Nephron (organoid): ENCODE data around the gene TMEM231.
A peak's percentile ranks its signal among the peaks of the same experiment; 100 is the strongest.

Experiments used
- H3K27ac Mint-ChIP-seq, 3 experiments: 2 replicates each; pipeline ENCODE4 v1.8.0; 2020; ENCODE audit warnings: mixed read lengths in 3 of 3, mild to moderate bottlenecking in 2 of 3, moderate library complexity in 1 of 3
- H3K27me3 Mint-ChIP-seq: 2 replicates; pipeline ENCODE4 v1.8.0; 2021; ENCODE audit warnings: low read depth, mild to moderate bottlenecking, moderate library complexity, mixed read lengths
- H3K36me3 Mint-ChIP-seq: 2 replicates; pipeline ENCODE4 v1.8.0; 2020; ENCODE audit warnings: low read depth, mixed read lengths
- H3K4me1 Mint-ChIP-seq: 2 replicates; pipeline ENCODE4 v1.8.0; 2020; ENCODE audit warnings: mixed read lengths
- H3K4me3 Mint-ChIP-seq, 3 experiments: 2 replicates each; pipeline ENCODE4 v1.8.0; 2020; ENCODE audit warnings: mild to moderate bottlenecking in 3 of 3, mixed read lengths in 3 of 3, moderate library complexity in 2 of 3
- H3K9me3 Mint-ChIP-seq: 2 replicates; pipeline ENCODE4 v1.8.0; 2020; ENCODE audit warnings: mixed read lengths
- TF ChIP-seq, protein P1 (sequence below), 3 experiments: fragments of 200-600 bp; sonication (generic); IDR thresholded peaks; one replicate each; pipeline ENCODE4 v1.5.0; 2021; ENCODE audit warnings: antibody characterized with exemption in 3 of 3; ENCODE audit not compliant: unreplicated experiment in 3 of 3

TMEM231 gene

DNA sequence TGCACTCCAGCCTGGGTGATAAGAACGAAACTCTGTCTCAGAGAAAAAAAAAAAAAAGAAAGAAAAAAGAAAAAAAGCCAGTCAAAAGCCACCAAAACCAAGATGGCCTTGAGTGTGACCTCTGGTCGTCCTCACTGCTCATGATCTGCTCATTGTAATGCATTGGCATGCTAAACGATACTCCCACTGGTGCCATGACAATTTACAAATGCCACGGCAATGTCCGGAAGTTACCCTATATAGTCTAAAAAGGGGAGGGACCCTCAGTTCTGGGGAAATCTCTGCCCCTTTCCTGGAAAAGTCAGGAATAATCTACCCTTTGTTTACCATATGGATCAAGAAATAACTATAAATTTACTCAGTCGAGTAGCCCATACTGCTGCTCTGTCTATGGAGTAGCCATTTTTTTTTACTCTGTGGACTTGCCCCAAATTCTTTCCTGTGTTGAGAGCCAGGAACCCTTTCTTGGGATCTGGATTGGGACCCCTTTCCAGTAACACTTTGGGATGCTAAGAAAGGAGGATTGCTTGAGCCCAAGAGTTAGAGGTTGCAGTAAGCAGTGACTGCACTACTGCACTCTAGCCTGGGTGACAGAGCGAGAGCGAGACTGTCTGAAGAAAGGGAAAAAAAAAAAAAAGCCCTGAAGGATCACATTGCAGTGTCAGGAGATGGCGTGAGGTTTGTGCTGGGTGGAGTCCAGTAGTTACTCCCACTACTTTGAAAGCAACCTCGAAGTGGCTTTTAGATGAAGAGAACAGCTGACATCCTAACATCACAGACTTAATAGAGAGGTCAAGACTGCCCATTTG, 3.7 kb upstream of the TMEM231 start:
- Mint-ChIP-seq H3K27ac (peak overlapping the region; percentile 80 to 90 (median 87)), H3K4me1 (peaks cover 22% of the 10 kb centered on the region), H3K27me3 (no peaks in the 10 kb centered on the region), H3K9me3 (no peaks in the 10 kb centered on the region), H3K4me3 (peak overlapping the region; percentile 42 to 69 (median 48)), H3K36me3 (no peaks in the 10 kb centered on the region)
- TF ChIP-seq, protein P1, sequence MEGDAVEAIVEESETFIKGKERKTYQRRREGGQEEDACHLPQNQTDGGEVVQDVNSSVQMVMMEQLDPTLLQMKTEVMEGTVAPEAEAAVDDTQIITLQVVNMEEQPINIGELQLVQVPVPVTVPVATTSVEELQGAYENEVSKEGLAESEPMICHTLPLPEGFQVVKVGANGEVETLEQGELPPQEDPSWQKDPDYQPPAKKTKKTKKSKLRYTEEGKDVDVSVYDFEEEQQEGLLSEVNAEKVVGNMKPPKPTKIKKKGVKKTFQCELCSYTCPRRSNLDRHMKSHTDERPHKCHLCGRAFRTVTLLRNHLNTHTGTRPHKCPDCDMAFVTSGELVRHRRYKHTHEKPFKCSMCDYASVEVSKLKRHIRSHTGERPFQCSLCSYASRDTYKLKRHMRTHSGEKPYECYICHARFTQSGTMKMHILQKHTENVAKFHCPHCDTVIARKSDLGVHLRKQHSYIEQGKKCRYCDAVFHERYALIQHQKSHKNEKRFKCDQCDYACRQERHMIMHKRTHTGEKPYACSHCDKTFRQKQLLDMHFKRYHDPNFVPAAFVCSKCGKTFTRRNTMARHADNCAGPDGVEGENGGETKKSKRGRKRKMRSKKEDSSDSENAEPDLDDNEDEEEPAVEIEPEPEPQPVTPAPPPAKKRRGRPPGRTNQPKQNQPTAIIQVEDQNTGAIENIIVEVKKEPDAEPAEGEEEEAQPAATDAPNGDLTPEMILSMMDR (IDR thresholded peaks at IDR 0.05; ENCODE audit: unreplicated experiment in 3 of 3): no peak

DNA sequence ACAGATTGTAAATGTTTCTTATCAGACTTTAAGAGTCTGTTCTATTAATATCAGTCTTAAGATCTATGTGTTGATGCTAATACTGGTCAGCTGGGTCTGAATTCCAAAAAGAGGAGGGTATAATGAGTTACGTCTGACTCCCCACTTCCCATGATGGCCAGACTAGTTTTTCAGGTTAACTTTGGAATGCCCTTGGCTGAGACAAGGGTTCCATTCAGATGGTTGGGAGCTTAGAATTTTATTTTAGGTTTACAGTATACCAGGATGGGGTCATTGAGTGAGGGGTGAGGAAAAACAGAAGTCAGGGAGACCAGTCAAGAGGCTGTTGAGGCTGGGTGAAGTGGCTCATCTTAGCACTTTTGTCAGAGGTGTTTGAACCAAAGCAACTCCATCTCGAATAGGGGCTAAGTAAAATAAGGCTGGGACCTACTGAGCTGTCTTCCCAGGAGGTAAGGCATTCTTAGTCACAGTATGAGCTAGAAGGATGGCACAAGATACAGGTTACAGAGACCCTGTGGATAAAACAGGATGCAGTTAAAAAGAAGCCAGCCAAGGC, 2.9 kb upstream of the TMEM231 start:
- peaks cover 22% of the 10 kb centered on the region for H3K4me1 Mint-ChIP-seq
- H3K9me3 Mint-ChIP-seq: no peaks in the 10 kb centered on the region
- H3K36me3 Mint-ChIP-seq: no peaks in the 10 kb centered on the region
- TF ChIP-seq, protein P1 (IDR thresholded peaks at IDR 0.05; ENCODE audit: unreplicated experiment in 3 of 3): no peak
- no peak overlapping the region for H3K4me3 Mint-ChIP-seq
- H3K27ac Mint-ChIP-seq: peak overlapping the region in 2 of 3 experiments; percentile 72 to 87
- H3K27me3 Mint-ChIP-seq: no peaks in the 10 kb centered on the region

DNA sequence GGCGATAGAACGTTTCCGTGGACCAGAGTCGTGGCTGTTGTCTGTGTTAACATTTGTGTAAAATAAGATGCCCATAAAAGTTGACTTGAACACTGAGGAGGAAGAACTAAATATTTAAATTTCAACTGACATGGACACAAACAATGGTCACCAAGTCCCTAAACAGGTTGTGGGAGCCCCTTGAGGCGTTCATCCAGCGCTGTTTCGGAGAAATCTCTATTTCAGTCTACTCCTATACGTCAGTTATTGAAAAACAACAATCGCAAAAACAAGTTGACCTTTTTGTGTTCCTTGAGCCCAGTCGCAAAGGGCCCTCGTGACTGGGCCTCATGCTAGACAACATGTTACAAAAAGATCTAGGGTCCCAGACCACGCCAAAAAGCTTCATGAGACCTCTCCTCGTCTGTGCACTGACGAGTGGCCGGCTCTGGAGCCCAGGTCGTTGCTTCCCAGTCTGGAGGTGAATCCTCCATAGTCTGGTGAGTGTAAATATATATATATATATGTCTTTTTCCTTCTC, 439 bp upstream of the TMEM231 start:
- TF ChIP-seq, protein P1 (IDR thresholded peaks at IDR 0.05; ENCODE audit: unreplicated experiment in 3 of 3): no peak
- peak overlapping the region; percentile 98 to 99 (median 98) for H3K4me3 Mint-ChIP-seq
- no peaks in the 10 kb centered on the region for H3K36me3 Mint-ChIP-seq
- H3K27me3 Mint-ChIP-seq: no peaks in the 10 kb centered on the region
- H3K4me1 Mint-ChIP-seq: peaks cover 22% of the 10 kb centered on the region
- no peaks in the 10 kb centered on the region for H3K9me3 Mint-ChIP-seq
- H3K27ac Mint-ChIP-seq: peak overlapping the region; percentile 83 to 93 (median 88)

DNA sequence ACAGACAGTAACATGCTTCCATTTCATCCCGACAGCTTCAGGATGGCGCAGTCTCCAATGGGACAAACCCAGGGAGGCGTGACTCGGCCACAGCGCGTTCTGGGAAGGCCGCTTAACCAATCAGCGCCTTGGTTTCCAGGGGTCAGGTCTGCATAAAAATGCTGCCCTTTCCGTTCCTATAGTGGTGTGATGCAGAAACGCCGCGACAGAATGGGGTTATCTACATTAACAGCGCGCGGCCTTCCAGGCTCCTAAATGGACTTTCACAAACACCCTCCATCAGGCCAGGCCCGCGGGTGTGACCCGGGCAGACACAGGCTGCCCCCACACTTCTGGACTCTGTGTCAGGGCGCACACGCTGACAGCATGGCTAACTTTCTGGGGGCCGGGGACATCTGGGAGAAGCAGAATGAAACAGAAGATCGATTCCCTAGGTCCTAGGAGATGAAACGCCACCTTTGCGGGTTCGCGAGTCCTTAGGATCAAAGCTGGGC, 792 bp downstream of the TMEM231 start:
- no peaks in the 10 kb centered on the region for H3K9me3 Mint-ChIP-seq
- peak overlapping the region; percentile 81 to 98 (median 88) for H3K27ac Mint-ChIP-seq
- no peaks in the 10 kb centered on the region for H3K27me3 Mint-ChIP-seq
- H3K4me1 Mint-ChIP-seq: peaks cover 22% of the 10 kb centered on the region
- H3K36me3 Mint-ChIP-seq: no peaks in the 10 kb centered on the region
- H3K4me3 Mint-ChIP-seq: peak overlapping the region; percentile 98 to 99 (median 98)
- TF ChIP-seq, protein P1 (IDR thresholded peaks at IDR 0.05; ENCODE audit: unreplicated experiment in 3 of 3): no peak

DNA sequence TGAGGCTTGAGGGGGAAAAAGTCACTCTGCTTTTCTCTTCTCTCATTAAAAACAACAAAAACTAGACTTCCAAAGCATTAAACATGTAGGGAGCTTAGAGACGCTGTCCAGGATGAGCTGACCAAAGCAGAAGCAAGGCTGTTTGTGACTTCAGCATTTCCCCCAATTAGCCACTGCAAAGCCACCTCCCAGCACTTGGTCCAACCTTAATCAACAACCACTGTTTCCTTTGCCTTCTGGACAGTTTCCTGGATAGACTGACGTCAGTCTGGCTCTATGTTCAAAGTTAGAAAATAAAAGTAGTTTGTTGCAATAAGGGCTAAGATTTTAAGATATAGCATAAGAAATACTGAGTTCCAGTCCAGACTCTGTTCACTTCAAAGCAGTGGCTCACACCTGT, 3.1 kb downstream of the TMEM231 start:
- TF ChIP-seq, protein P1 (IDR thresholded peaks at IDR 0.05; ENCODE audit: unreplicated experiment in 3 of 3): no peak
- no peaks in the 10 kb centered on the region for H3K27me3 Mint-ChIP-seq
- H3K27ac Mint-ChIP-seq: no peak overlapping the region
- no peaks in the 10 kb centered on the region for H3K36me3 Mint-ChIP-seq
- H3K4me3 Mint-ChIP-seq: peak overlapping the region in 2 of 3 experiments; percentile 3 to 19
- peaks cover 13% of the 10 kb centered on the region for H3K4me1 Mint-ChIP-seq
- H3K9me3 Mint-ChIP-seq: no peaks in the 10 kb centered on the region
